Measurements from ENCODE around the gene ANTXR1. TPM values are rescaled to one million over a fixed set of nuclear protein-coding genes. Genes with fewer than 3 reads are reported as not detected.

ANTXR1 gene
- total and polyA plus RNA-seq, 2 experiments from 2014 or later: 24.0 to 36.0 TPM

- no peak overlapping the region for H3K27ac ChIP-seq
- peaks cover 6% of the 10 kb centered on the region for H3K36me3 ChIP-seq
- no peaks in the 10 kb centered on the region for H3K4me1 ChIP-seq (ENCODE audit: low read depth)
- no peaks in the 10 kb centered on the region for H3K9me3 ChIP-seq (ENCODE audit: low read depth)
- no peak for DNase-seq (ENCODE audit: low read depth in 1 of 2, low spot score in 1 of 2)
- H3K27me3 ChIP-seq: no peaks in the 10 kb centered on the region
- H3K4me3 ChIP-seq: no peak overlapping the region
- no peak for TF ChIP-seq CTCF (IDR thresholded peaks at IDR 0.05; ENCODE audit: low read depth, low read length)
Measured at GRCh38 chr2:69247583-69247982, 234.6 kb downstream of the ANTXR1 start.

DNA sequence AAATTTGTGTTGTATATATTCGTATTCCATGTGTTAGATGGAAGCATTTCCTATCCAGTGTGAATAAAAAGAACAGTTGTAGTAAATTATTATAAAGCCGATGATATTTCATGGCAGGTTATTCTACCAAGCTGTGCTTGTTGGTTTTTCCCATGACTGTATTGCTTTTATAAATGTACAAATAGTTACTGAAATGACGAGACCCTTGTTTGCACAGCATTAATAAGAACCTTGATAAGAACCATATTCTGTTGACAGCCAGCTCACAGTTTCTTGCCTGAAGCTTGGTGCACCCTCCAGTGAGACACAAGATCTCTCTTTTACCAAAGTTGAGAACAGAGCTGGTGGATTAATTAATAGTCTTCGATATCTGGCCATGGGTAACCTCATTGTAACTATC is 235.3 kb downstream of the ANTXR1 start:
- Histone ChIP-seq H3K4me3 (no peak overlapping the region), H3K36me3 (peaks cover 6% of the 10 kb centered on the region), H3K27ac (no peak overlapping the region), H3K27me3 (no peaks in the 10 kb centered on the region), H3K4me1 (ENCODE audit: low read depth) (no peaks in the 10 kb centered on the region), H3K9me3 (ENCODE audit: low read depth) (no peaks in the 10 kb centered on the region)
- no peak for DNase-seq (ENCODE audit: low read depth in 1 of 2, low spot score in 1 of 2)
- TF ChIP-seq CTCF (IDR thresholded peaks at IDR 0.05; ENCODE audit: low read depth, low read length): no peak

- H3K4me1 ChIP-seq (ENCODE audit: low read depth): no peaks in the 10 kb centered on the region
- H3K27ac ChIP-seq: no peak overlapping the region
- no peaks in the 10 kb centered on the region for H3K9me3 ChIP-seq (ENCODE audit: low read depth)
- no peak for TF ChIP-seq CTCF (IDR thresholded peaks at IDR 0.05; ENCODE audit: low read depth, low read length)
- H3K4me3 ChIP-seq: no peak overlapping the region
- H3K36me3 ChIP-seq: peaks cover 3% of the 10 kb centered on the region
- no peak for DNase-seq (ENCODE audit: low read depth in 1 of 2, low spot score in 1 of 2)
- no peaks in the 10 kb centered on the region for H3K27me3 ChIP-seq
Measured at GRCh38 chr2:69250981-69251380, 238.0 kb downstream of the ANTXR1 start.

DNA sequence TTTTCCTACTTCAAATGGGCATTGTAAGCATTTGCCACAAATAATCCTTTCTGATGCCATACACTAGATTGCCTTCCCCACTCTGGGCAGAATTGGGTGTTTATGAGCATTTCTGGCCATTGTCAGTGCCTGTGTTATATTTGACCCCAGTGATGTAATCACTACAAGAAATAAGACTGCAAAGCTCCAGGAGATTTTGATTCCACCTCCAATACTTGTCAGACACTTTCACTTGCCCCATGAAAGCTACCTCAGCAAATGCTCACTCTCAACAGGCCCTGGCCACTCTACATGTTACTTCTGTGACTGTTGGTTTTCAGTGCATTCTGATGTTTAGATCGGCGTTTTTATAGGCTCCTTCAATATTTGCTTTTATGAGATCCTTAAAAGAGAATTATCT is 239.0 kb downstream of the ANTXR1 start:
- Histone ChIP-seq H3K4me3 (no peak overlapping the region), H3K27ac (no peak overlapping the region), H3K9me3 (ENCODE audit: low read depth) (no peaks in the 10 kb centered on the region), H3K4me1 (ENCODE audit: low read depth) (no peaks in the 10 kb centered on the region), H3K27me3 (no peaks in the 10 kb centered on the region), H3K36me3 (no peaks in the 10 kb centered on the region)
- DNase-seq (ENCODE audit: low read depth in 1 of 2, low spot score in 1 of 2): no peak
- TF ChIP-seq CTCF (IDR thresholded peaks at IDR 0.05; ENCODE audit: low read depth, low read length): no peak

- no peak for TF ChIP-seq CTCF (IDR thresholded peaks at IDR 0.05; ENCODE audit: low read depth, low read length)
- Histone ChIP-seq H3K36me3 (no peaks in the 10 kb centered on the region), H3K27ac (no peak overlapping the region), H3K27me3 (no peaks in the 10 kb centered on the region), H3K9me3 (ENCODE audit: low read depth) (no peaks in the 10 kb centered on the region), H3K4me3 (no peak overlapping the region), H3K4me1 (ENCODE audit: low read depth) (no peaks in the 10 kb centered on the region)
- peak in 1 of 2 donors; percentile 48 for DNase-seq (ENCODE audit: low read depth in 1 of 2, low spot score in 1 of 2)
Measured at GRCh38 chr2:69253112-69253511, 240.1 kb downstream of the ANTXR1 start.
